Upper lobe of left lung (tissue), 6 donors: Measurements from ENCODE around the gene SRP68. TPM values are rescaled to one million over a fixed set of nuclear protein-coding genes. Genes with fewer than 3 reads are reported as not detected.
A peak's percentile ranks its signal among the peaks of the same experiment; 100 is the strongest.

Experiments used
- ATAC-seq, 2 donors: fragments of 200-7000 bp; cut with Tn5 transposase; one replicate each; pipeline ENCODE4 v1.9.1; 2022; ENCODE audit warnings: mild to moderate bottlenecking in 2 of 2, moderate library complexity in 2 of 2; ENCODE audit not compliant: low FRiP score in 2 of 2
- DNase-seq, 2 donors: peaks; one replicate each; pipeline ENCODE4 v3.0.0-alpha.2; 2019 to 2020
- H3K27ac ChIP-seq, 4 donors: fragments of 200-600 bp; sonication (generic); one replicate each; pipeline ENCODE4 v1.5.1; 2016 to 2019
- H3K27me3 ChIP-seq, 4 donors: fragments of 200-600 bp; sonication (generic); one replicate each; pipeline ENCODE4 v1.5.1; 2017 to 2019
- H3K36me3 ChIP-seq, 4 donors: fragments of 200-600 bp; sonication (generic); one replicate each; pipeline ENCODE4 v1.5.1; 2016 to 2019
- H3K4me1 ChIP-seq, 4 donors: fragments of 200-600 bp; sonication (generic); one replicate each; pipeline ENCODE4 v1.5.1; 2018 to 2019
- H3K4me3 ChIP-seq, 4 donors: fragments of 200-600 bp; sonication (generic); one replicate each; pipeline ENCODE4 v1.5.1; 2017 to 2019; ENCODE audit warnings: mild to moderate bottlenecking in 2 of 4, moderate library complexity in 1 of 4
- H3K9me3 ChIP-seq, 4 donors: fragments of 200-600 bp; sonication (generic); one replicate each; pipeline ENCODE4 v1.5.1; 2018 to 2019
- CTCF ChIP-seq, 6 experiments: fragments of 450-650 bp in 4 of 6; fragments of 200-600 bp in 2 of 6; sonication (generic) in 2 of 6; IDR thresholded peaks; one replicate each; pipeline ENCODE4 v1.5.1; 2016 to 2019; ENCODE audit warnings: antibody characterized with exemption in 6 of 6
- EP300 ChIP-seq, 4 donors: sonication (generic); formaldehyde crosslinking; IDR thresholded peaks; one replicate each; pipeline ENCODE4 v1.5.1; 2017; ENCODE audit warnings: antibody characterized with exemption in 4 of 4, control low read depth in 2 of 4
- POLR2A ChIP-seq, 4 donors: fragments of 450-650 bp; IDR thresholded peaks; one replicate each; pipeline ENCODE4 v1.5.1; 2016 to 2017; ENCODE audit warnings: antibody characterized with exemption in 4 of 4, mild to moderate bottlenecking in 2 of 4
- POLR2AphosphoS5 ChIP-seq, 2 donors: sonication (generic); formaldehyde crosslinking; IDR thresholded peaks; one replicate each; pipeline ENCODE4 v1.5.1; 2017; ENCODE audit warnings: antibody characterized with exemption in 2 of 2
- WGBS, 2 donors: methylation state at CpG; one replicate each; pipeline ENCODE4 v1.1.5; 2017 to 2018; 5-methylcytosine and 5-hydroxymethylcytosine counted together
- total RNA-seq, 6 donors: library from RNA; depleted of rRNA in 4 of 6; stranded (reverse); fragments of >200 nt in 4 of 6; gene quantifications; one replicate each; pipeline versions ENCODE4 v1.1.0 to v1.2.1, GENCODE V29; 2016 to 2021
- donor health status: DM: no; HTN: no; CAD: no; lungs with moderate emphysema.
- donor health status: DM: no; HTN: yes; CAD: no; lungs with severe emphysema.

SRP68 gene
- total RNA-seq, 6 donors from 2014 or later: 41.8 to 68.2 (median 56.1) TPM

- Histone ChIP-seq H3K4me3 (no peak overlapping the region), H3K9me3 (no peaks in the 10 kb centered on the region), H3K4me1 (peaks cover 0 to 9% (median 7%) of the 10 kb centered on the region in 4 donors), H3K27ac (no peak overlapping the region), H3K27me3 (no peaks in the 10 kb centered on the region), H3K36me3 (peaks cover 0 to 9% (median 2%) of the 10 kb centered on the region in 4 donors)
- no peak for ATAC-seq
- peak in 1 of 2 donors; percentile 79 for DNase-seq
- TF ChIP-seq EP300 (IDR thresholded peaks at IDR 0.05) (no peak), POLR2A (IDR thresholded peaks at IDR 0.05) (no peak), CTCF (IDR thresholded peaks at IDR 0.05) (no peak), POLR2AphosphoS5 (IDR thresholded peaks at IDR 0.05) (no peak)
- 94 to 97% methylated on average over 6 to 7 of the region's 26 CpGs for WGBS, 2 donors
Measured at GRCh38 chr17:76014925-76015261, 57.4 kb downstream of the SRP68 start.

GRCh38 chr17:76014100-76014924, 58.0 kb downstream of the SRP68 start:
- WGBS, 2 donors: 30 to 37% methylated on average over 14 to 15 of the region's 19 CpGs
- H3K36me3 ChIP-seq: peaks cover 0 to 15% (median 2%) of the 10 kb centered on the region in 4 donors
- ATAC-seq (peak; percentile 86 to 88), DNase-seq (peak; percentile 81 to 87)
- TF ChIP-seq EP300 (IDR thresholded peaks at IDR 0.05) (no peak), POLR2A (IDR thresholded peaks at IDR 0.05) (no peak), CTCF (IDR thresholded peaks at IDR 0.05) (peak; percentile 92 to 98 (median 96)), POLR2AphosphoS5 (IDR thresholded peaks at IDR 0.05) (no peak)
- H3K4me1 ChIP-seq: peaks cover 0 to 9% (median 7%) of the 10 kb centered on the region in 4 donors
- no peak overlapping the region for H3K4me3 ChIP-seq
- H3K27me3 ChIP-seq: no peaks in the 10 kb centered on the region
- no peak overlapping the region for H3K27ac ChIP-seq
- no peaks in the 10 kb centered on the region for H3K9me3 ChIP-seq

GRCh38 chr17:76013377-76013932, 58.9 kb downstream of the SRP68 start:
- Histone ChIP-seq H3K27ac (no peak overlapping the region), H3K27me3 (no peaks in the 10 kb centered on the region), H3K4me3 (no peak overlapping the region), H3K4me1 (peaks cover 0 to 9% (median 7%) of the 10 kb centered on the region in 4 donors), H3K36me3 (peaks cover 0 to 14% (median 2%) of the 10 kb centered on the region in 4 donors), H3K9me3 (no peaks in the 10 kb centered on the region)
- 82 to 83% methylated on average over 15 of the region's 15 CpGs for WGBS, 2 donors
- ATAC-seq (no peak), DNase-seq (no peak)
- TF ChIP-seq POLR2A (IDR thresholded peaks at IDR 0.05) (no peak), POLR2AphosphoS5 (IDR thresholded peaks at IDR 0.05) (no peak), CTCF (IDR thresholded peaks at IDR 0.05) (no peak), EP300 (IDR thresholded peaks at IDR 0.05) (no peak)

GRCh38 chr17:76011951-76012350, 60.4 kb downstream of the SRP68 start:
- WGBS, 2 donors: 90 to 92% methylated on average over 5 of the region's 5 CpGs
- no peak for TF ChIP-seq CTCF (IDR thresholded peaks at IDR 0.05)
- no peak for TF ChIP-seq POLR2A (IDR thresholded peaks at IDR 0.05)
- no peak for TF ChIP-seq POLR2AphosphoS5 (IDR thresholded peaks at IDR 0.05)
- TF ChIP-seq EP300 (IDR thresholded peaks at IDR 0.05): no peak
- ATAC-seq (no peak), DNase-seq (no peak)
- Histone ChIP-seq H3K27me3 (no peaks in the 10 kb centered on the region), H3K36me3 (peaks cover 0 to 9% (median 2%) of the 10 kb centered on the region in 4 donors), H3K9me3 (no peaks in the 10 kb centered on the region), H3K4me1 (peaks cover 0 to 9% (median 7%) of the 10 kb centered on the region in 4 donors), H3K27ac (no peak overlapping the region), H3K4me3 (no peak overlapping the region)
